Measurements from ENCODE around the gene PPP1R14C.

PPP1R14C gene

DNA sequence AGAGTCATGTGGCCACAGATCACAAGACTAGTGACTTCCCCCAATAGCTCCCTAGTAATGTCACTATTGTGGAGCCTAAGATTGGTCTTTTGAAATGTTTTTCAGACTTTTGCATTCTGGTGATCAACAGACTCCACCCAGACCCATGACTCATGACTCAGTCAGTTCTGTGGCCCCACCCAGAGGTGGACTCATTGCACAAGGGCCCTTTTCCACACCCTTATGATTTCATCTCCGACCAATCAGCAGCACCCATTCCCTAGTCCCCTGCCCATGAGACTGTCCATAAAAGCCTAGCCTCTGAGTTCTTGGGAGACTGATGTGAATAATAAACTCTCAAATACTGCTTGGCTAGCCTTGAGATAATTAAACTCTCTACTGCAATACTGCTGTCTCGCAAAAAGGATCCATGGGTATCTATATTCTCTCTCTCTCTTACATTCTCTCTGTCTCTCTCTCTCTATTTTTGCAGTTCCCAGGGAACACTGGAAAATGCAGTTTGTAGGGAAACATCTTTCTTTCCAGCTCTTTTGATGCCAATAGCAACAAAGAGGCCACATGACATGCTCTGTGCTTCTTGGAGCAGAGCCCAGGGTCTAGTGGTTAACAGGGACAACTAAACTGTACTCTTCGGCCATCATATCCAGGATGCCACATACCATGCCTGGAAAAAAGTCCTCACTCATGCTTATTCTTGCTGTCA, 154.6 kb downstream of the PPP1R14C start:
- DNase-seq (ENCODE audit: low spot score) = no peak

DNA sequence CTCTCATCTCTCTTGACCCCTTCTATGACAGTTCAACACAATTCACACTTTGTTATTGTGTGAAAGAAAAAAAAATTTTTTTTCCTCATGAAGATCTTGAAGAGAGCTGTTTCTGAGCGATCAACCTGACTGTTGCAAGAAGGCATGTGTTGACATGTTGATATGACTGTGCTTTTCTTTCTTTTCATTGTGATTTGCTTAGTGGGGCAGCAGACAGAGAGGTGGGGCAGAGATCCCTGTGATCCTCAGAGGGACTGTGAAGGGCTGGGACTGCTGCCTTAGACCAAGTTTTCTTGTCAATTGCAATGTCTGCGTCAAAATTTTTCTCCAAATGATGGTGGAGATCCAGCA, 155.2 kb downstream of the PPP1R14C start:
- DNase-seq (ENCODE audit: low spot score) = no peak

GRCh38 chr6:150298676-150299075, 155.8 kb downstream of the PPP1R14C start:
- no peak for DNase-seq (ENCODE audit: low spot score)

All from germinal center (tissue), 1 donor.